ENCODE data around the gene TACC2.

Gene TACC2

DNA sequence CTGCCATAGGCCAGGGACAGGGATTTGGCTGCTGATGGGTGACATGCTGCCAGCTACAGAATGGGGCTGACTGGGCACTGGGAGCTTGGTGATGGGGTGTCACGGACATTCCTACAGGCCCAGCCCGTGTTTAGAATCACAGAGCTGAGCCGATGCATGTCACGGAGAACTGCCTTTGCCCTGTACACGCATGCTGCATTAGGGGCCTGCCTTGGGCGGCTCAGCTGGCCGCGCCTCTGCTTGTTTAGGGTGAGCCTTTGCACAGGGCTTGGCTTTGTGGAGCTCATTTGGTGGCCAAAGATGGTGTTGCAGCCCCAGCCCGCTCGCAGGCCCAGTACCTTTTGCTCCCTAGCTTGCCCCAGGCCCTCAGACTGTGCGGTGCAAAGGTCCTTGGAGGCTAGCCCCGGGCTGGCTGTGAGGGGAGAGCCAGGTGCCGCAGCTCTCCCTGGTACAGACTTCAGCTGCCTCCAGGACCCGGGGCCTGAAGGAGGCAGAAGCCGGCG lies 173.8 kb downstream of the TACC2 start:
- H3K27ac ChIP-seq: no peak overlapping the region
- TF ChIP-seq ZFX (IDR thresholded peaks at IDR 0.05): no peak
- TF ChIP-seq CTCF (conservative IDR thresholded peaks at IDR 0.05): no peak

DNA sequence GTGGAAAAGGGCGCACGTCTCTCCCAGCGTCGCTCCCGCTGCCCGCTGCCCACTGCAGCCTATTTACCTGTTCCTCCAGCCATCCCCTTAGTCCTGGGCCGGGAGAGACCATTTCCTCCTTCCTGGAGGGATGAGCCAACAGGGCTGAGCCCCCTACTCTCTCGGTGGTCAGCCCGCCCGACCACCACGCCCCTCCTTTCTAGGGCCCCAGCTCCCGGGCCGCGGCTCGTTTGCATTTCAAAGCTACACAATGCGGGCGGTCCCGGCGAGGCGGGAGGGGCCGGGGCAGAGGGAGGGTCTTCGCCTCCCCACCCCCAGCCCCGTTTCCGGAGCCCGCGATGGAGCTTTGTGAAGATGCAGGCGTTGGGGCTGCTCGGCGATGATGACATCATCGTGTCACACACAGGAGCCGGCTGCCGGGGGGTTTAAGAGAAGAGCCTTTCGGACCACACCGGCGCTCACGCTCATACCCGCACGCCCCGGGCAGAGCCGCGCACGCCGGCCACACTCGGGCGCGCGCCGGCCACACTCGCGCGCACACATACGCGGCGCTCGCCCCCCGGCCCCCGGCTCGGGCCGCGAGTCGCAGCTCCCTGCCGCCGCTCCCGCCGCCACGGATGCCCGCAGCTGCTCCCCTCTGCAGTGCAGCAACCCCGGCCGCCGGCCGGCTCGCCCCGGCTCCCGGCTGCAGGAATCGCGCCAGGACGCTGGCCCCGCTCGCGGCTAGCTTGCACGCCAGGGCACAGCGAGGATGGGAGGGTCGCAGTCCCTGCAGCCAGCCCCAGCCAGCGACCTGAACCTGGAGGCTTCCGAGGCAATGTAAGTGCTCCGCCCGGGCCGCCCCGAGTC lies 174.4 kb downstream of the TACC2 start:
- no peak overlapping the region for H3K27ac ChIP-seq
- TF ChIP-seq ZFX (IDR thresholded peaks at IDR 0.05) (no peak), CTCF (conservative IDR thresholded peaks at IDR 0.05) (no peak)

GRCh38 chr10:122164023-122164601 lies 175.1 kb downstream of the TACC2 start:
- no peak overlapping the region for H3K27ac ChIP-seq

GRCh38 chr10:122164815-122165483 lies 176.0 kb downstream of the TACC2 start:
- H3K27ac ChIP-seq: no peak overlapping the region
- TF ChIP-seq CTCF (conservative IDR thresholded peaks at IDR 0.05) (no peak), ZFX (IDR thresholded peaks at IDR 0.05) (no peak)

More at GRCh38 chr10:122164023-122164601, 175.1 kb downstream of the TACC2 start:
- no peak for TF ChIP-seq ZFX (IDR thresholded peaks at IDR 0.05)
- no peak for TF ChIP-seq CTCF (conservative IDR thresholded peaks at IDR 0.05)

GRCh38 chr10:122165484-122166276 lies 176.7 kb downstream of the TACC2 start:
- no peak overlapping the region for H3K27ac ChIP-seq
- TF ChIP-seq ZFX (IDR thresholded peaks at IDR 0.05) (no peak), CTCF (conservative IDR thresholded peaks at IDR 0.05) (no peak)

DNA sequence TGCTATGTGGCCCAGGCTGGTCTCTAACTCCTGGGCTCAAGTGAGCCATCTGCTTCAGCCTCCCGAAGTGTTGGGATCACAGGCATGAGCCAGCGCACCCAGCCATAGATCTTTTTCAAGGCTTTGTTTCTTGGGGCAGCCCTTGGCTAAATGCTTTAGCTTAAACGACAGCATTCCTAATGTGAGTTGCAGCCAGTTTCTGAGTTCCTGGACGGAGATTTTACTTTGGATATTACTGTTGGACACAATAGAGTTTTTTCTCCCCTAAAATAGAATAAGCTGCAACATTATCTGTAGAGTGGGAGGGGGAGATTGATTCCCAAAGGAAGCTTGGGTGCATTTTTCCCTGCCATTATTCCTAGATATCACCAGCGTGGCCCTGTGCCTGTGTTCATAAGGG lies 179.1 kb downstream of the TACC2 start:
- H3K27ac ChIP-seq: no peak overlapping the region
- TF ChIP-seq CTCF (conservative IDR thresholded peaks at IDR 0.05) (no peak), ZFX (IDR thresholded peaks at IDR 0.05) (no peak)
